ENCODE data around the gene TUFT1. TPM values are rescaled to one million over a fixed set of nuclear protein-coding genes. Genes with fewer than 3 reads are reported as not detected.

TUFT1 gene
- total and polyA plus RNA-seq, 9 of the 15 experiments (the other 6 are each of a cell fraction or from before 2014, with no cell fraction given), result 0.54 to 2.0 (median 1.7) TPM

DNA sequence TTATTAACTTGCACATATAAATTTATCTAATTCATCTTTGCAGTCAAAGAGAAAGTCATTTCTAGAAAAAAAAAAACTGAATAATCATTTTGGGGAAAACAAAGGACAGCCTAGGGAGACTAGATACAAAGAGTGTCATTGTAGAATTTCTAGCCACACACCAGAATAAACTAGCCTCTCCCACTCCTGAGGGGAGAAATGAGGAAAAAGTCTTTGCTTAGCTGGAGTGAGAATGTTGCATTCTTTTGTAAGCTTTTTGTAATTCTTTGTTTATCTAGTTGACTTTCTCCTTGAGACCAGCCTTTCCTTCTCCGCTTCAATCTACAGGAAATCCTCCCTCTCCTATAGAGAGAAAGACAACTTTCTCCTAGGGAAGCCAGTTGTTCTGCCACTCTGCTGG, 44.8 kb upstream of the TUFT1 start:
- H3K9me1 ChIP-seq (ENCODE audit: control insufficient read depth, insufficient read depth, low read length), result no peaks in the 10 kb centered on the region
- no peak overlapping the region for H3K9ac ChIP-seq (ENCODE audit: insufficient read depth in 1 of 2, low read depth in 2 of 2, low read length in 2 of 2)
- FAIRE-seq (no peak), ATAC-seq (no peak), DNase-seq (ENCODE audit: extremely low read depth in 1 of 4, low spot score in 3 of 4) (no peak)
- H3K4me2 ChIP-seq (ENCODE audit: insufficient read depth, low read length), result no peak overlapping the region
- in situ Hi-C loops (cut with MboI), result no loop called here
- intact Hi-C loops (cut with micrococcal nuclease), result no loop called here
- H2AFZ ChIP-seq (ENCODE audit: low read depth, low read length), result no peak overlapping the region
- TF ChIP-seq, protein P1, sequence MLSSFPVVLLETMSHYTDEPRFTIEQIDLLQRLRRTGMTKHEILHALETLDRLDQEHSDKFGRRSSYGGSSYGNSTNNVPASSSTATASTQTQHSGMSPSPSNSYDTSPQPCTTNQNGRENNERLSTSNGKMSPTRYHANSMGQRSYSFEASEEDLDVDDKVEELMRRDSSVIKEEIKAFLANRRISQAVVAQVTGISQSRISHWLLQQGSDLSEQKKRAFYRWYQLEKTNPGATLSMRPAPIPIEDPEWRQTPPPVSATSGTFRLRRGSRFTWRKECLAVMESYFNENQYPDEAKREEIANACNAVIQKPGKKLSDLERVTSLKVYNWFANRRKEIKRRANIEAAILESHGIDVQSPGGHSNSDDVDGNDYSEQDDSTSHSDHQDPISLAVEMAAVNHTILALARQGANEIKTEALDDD (IDR thresholded peaks at IDR 0.05), result no peak
- TF ChIP-seq CEBPG (CRISPR knock-in tag; IDR thresholded peaks at IDR 0.05) (no peak), CEBPG (tag; conservative IDR thresholded peaks at IDR 0.05 in 1 of 2, IDR thresholded peaks at IDR 0.05 in 1 of 2) (no peak)
- no peaks in the 10 kb centered on the region for H3K36me3 ChIP-seq (ENCODE audit: control insufficient read depth, insufficient read depth, low read length)
- no TSS peak for BruUV-seq (replicated peaks)
- H4K20me1 ChIP-seq (replicated peaks; ENCODE audit: control insufficient read depth, insufficient read depth, low read length), result no peaks in the 10 kb centered on the region
- H3K27ac ChIP-seq (ENCODE audit: extremely low read depth, low read depth, low read length), result no peak overlapping the region
- no peak overlapping the region for H3K4me3 ChIP-seq
- peaks cover 0 to 11% of the 10 kb centered on the region in 2 experiments; a peak in 4 of 5 replicates for H3K4me1 ChIP-seq (replicated peaks in 1 of 2; ENCODE audit: control insufficient read depth in 2 of 2, insufficient read depth in 2 of 2, low read length in 2 of 2)
- H3K27me3 ChIP-seq (ENCODE audit: control insufficient read depth in 2 of 2, insufficient read depth in 2 of 2, low read length in 2 of 2), result peaks cover 4 to 8% of the 10 kb centered on the region in 2 experiments; a peak in 2 of 5 replicates
- no peaks in the 10 kb centered on the region; the same call in 1 of the 2 replicates for H3K9me3 ChIP-seq (replicated peaks; ENCODE audit: control insufficient read depth, insufficient read depth, low read depth, low read length)
- WGBS (ENCODE audit: insufficient coverage, low coverage, missing lambda C conversion rate), result 29% methylated on average over 1 of the region's 1 CpG
- POLR2A ChIA-PET, result interaction anchor here (0.7 to 0.9 kb wide), 2 partner anchors 9 to 23 kb away, joined by 3 to 5 read pairs; no protein-coding TSS in a partner anchor
- H3K79me2 ChIP-seq (ENCODE audit: control insufficient read depth, insufficient read depth, low read length), result no peaks in the 10 kb centered on the region
- CTCF ChIA-PET (ENCODE audit: low intra/inter-chr PET ratio), result no interaction called here

DNA sequence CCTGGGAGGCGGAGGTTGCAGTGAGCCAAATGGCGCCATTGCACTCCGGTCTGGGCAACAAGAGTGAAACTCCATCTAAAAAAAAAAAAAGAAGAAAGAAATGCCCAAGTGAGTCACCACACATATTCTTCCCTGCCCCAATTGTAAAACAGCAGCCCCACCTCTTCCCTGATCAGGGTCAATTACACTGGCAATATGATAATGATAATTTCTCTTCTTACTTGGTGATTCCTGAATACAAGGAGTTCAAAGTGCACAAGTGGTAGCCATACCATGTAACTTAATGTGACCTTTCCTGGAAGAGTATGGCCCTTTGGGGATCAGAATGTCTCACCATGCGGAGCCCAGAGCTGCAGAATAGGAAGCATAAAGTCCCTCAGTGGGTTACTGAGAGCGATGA, 40.7 kb upstream of the TUFT1 start:
- H3K9ac ChIP-seq (ENCODE audit: insufficient read depth in 1 of 2, low read depth in 2 of 2, low read length in 2 of 2), result no peak overlapping the region
- no peaks in the 10 kb centered on the region; the same call in 1 of the 2 replicates for H3K9me3 ChIP-seq (replicated peaks; ENCODE audit: control insufficient read depth, insufficient read depth, low read depth, low read length)
- no peaks in the 10 kb centered on the region for H3K36me3 ChIP-seq (ENCODE audit: control insufficient read depth, insufficient read depth, low read length)
- BruUV-seq (replicated peaks), result no TSS peak
- peak; percentile 35 for FAIRE-seq
- ChIA-PET POLR2A (interaction anchor here (0.9 kb wide), 1 partner anchor 12 kb away, joined by 3 read pairs; the partner anchor contains the start of gene CGN), CTCF (ENCODE audit: low intra/inter-chr PET ratio) (interaction anchor here (0.6 kb wide), 1 partner anchor 89 kb away, joined by 4 read pairs; no protein-coding TSS in a partner anchor)
- DNase-seq (ENCODE audit: extremely low read depth in 1 of 4, low spot score in 3 of 4), result no peak
- in situ Hi-C loops (cut with MboI) (no loop called here), intact Hi-C loops (cut with micrococcal nuclease) (no loop called here)
- no peak overlapping the region for H3K4me2 ChIP-seq (ENCODE audit: insufficient read depth, low read length)
- no peak overlapping the region for H3K4me3 ChIP-seq
- H3K27me3 ChIP-seq (ENCODE audit: control insufficient read depth in 2 of 2, insufficient read depth in 2 of 2, low read length in 2 of 2), result peaks cover 4 to 8% of the 10 kb centered on the region in 2 experiments; a peak in 2 of 5 replicates
- no peak overlapping the region for H3K27ac ChIP-seq (ENCODE audit: extremely low read depth, low read depth, low read length)
- H3K9me1 ChIP-seq (ENCODE audit: control insufficient read depth, insufficient read depth, low read length), result no peaks in the 10 kb centered on the region
- H3K79me2 ChIP-seq (ENCODE audit: control insufficient read depth, insufficient read depth, low read length), result no peaks in the 10 kb centered on the region
- 28% methylated on average over 2 of the region's 5 CpGs for WGBS (ENCODE audit: insufficient coverage, low coverage, missing lambda C conversion rate)
- H4K20me1 ChIP-seq (replicated peaks; ENCODE audit: control insufficient read depth, insufficient read depth, low read length), result no peaks in the 10 kb centered on the region
- no peak overlapping the region for H2AFZ ChIP-seq (ENCODE audit: low read depth, low read length)
- H3K4me1 ChIP-seq (replicated peaks in 1 of 2; ENCODE audit: control insufficient read depth in 2 of 2, insufficient read depth in 2 of 2, low read length in 2 of 2), result peaks cover 0 to 9% of the 10 kb centered on the region in 2 experiments; a peak in 4 of 5 replicates
- no peak for ATAC-seq
- TF ChIP-seq NCOR1 (IDR thresholded peaks at IDR 0.05), result no peak
- TF ChIP-seq, protein P2, sequence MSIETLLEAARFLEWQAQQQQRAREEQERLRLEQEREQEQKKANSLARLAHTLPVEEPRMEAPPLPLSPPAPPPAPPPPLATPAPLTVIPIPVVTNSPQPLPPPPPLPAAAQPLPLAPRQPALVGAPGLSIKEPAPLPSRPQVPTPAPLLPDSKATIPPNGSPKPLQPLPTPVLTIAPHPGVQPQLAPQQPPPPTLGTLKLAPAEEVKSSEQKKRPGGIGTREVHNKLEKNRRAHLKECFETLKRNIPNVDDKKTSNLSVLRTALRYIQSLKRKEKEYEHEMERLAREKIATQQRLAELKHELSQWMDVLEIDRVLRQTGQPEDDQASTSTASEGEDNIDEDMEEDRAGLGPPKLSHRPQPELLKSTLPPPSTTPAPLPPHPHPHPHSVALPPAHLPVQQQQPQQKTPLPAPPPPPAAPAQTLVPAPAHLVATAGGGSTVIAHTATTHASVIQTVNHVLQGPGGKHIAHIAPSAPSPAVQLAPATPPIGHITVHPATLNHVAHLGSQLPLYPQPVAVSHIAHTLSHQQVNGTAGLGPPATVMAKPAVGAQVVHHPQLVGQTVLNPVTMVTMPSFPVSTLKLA (conservative IDR thresholded peaks at IDR 0.05), result no peak
- no peak for TF ChIP-seq SMARCA5 (IDR thresholded peaks at IDR 0.05)
- TF ChIP-seq RBM17 (IDR thresholded peaks at IDR 0.05; ENCODE audit: borderline replicate concordance, low read depth, low read length), result no peak
- no peak for TF ChIP-seq POLR3G (IDR thresholded peaks at IDR 0.05; ENCODE audit: extremely low read depth, insufficient read length, insufficient replicate concordance)
- TF ChIP-seq, protein P3, sequence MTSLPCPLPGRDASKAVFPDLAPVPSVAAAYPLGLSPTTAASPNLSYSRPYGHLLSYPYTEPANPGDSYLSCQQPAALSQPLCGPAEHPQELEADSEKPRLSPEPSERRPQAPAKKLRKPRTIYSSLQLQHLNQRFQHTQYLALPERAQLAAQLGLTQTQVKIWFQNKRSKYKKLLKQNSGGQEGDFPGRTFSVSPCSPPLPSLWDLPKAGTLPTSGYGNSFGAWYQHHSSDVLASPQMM (CRISPR knock-in tag; IDR thresholded peaks at IDR 0.05), result no peak
- no peak for TF ChIP-seq ZKSCAN3 (CRISPR knock-in tag; IDR thresholded peaks at IDR 0.05)
- TF ChIP-seq, protein P4, sequence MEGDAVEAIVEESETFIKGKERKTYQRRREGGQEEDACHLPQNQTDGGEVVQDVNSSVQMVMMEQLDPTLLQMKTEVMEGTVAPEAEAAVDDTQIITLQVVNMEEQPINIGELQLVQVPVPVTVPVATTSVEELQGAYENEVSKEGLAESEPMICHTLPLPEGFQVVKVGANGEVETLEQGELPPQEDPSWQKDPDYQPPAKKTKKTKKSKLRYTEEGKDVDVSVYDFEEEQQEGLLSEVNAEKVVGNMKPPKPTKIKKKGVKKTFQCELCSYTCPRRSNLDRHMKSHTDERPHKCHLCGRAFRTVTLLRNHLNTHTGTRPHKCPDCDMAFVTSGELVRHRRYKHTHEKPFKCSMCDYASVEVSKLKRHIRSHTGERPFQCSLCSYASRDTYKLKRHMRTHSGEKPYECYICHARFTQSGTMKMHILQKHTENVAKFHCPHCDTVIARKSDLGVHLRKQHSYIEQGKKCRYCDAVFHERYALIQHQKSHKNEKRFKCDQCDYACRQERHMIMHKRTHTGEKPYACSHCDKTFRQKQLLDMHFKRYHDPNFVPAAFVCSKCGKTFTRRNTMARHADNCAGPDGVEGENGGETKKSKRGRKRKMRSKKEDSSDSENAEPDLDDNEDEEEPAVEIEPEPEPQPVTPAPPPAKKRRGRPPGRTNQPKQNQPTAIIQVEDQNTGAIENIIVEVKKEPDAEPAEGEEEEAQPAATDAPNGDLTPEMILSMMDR (IDR thresholded peaks at IDR 0.05 in 2 of 3, conservative IDR thresholded peaks at IDR 0.05 in 1 of 3; ENCODE audit: insufficient read depth in 2 of 3, low read depth in 1 of 3, low read length in 3 of 3), result no peak

Measured in K562 (cell line).